Skeletal muscle tissue (tissue), 4 donors: ENCODE results near the gene ROR2. TPM values are rescaled to one million over a fixed set of nuclear protein-coding genes. Genes with fewer than 3 reads are reported as not detected.
"Not testable (repeated sequence)": the region's sequence is repeated elsewhere in the genome, so short reads cannot be mapped to it uniquely, and the experiment has no call there.

ENCODE experiments used
- H3K27ac ChIP-seq: one replicate; pipeline ENCODE4 v1.7.0; 2013; ENCODE audit warnings: mild to moderate bottlenecking, low read depth, low read length, inconsistent platforms
- H3K27me3 ChIP-seq, 3 donors: one replicate each; pipeline ENCODE4 v1.7.0; 2013; ENCODE audit warnings: low read length in 3 of 3; ENCODE audit not compliant: control insufficient read depth in 3 of 3, insufficient read depth in 3 of 3
- H3K36me3 ChIP-seq, 3 donors: one replicate each; pipeline ENCODE4 v1.7.0; 2013; ENCODE audit warnings: low read length in 3 of 3; ENCODE audit not compliant: control insufficient read depth in 3 of 3, insufficient read depth in 3 of 3
- H3K4me1 ChIP-seq, 3 donors: one replicate each; pipeline ENCODE4 v1.7.0; 2013; ENCODE audit warnings: low read length in 3 of 3, mild to moderate bottlenecking in 3 of 3; ENCODE audit not compliant: control insufficient read depth in 3 of 3, insufficient read depth in 3 of 3
- H3K4me3 ChIP-seq, 3 donors: one replicate each; pipeline ENCODE4 v1.7.0; 2013; ENCODE audit warnings: low read length in 3 of 3
- H3K9ac ChIP-seq, 3 donors: one replicate each; pipeline ENCODE4 v1.7.0; 2013; ENCODE audit warnings: low read length in 3 of 3, mild to moderate bottlenecking in 3 of 3, moderate library complexity in 2 of 3, low read depth in 1 of 3
- H3K9me3 ChIP-seq, 3 donors: one replicate each; pipeline ENCODE4 v1.7.0; 2013; ENCODE audit warnings: low read length in 3 of 3; ENCODE audit not compliant: control insufficient read depth in 3 of 3
- total RNA-seq: library from RNA; depleted of rRNA; stranded (reverse); fragments of >200 nt; gene quantifications from one replicate; pipeline ENCODE4 v1.2.3, GENCODE V29; 2014
- donor health status: Osteomylitis.

ROR2 gene
- total RNA-seq, 1 donor from 2014 or later: 4.2 TPM

DNA sequence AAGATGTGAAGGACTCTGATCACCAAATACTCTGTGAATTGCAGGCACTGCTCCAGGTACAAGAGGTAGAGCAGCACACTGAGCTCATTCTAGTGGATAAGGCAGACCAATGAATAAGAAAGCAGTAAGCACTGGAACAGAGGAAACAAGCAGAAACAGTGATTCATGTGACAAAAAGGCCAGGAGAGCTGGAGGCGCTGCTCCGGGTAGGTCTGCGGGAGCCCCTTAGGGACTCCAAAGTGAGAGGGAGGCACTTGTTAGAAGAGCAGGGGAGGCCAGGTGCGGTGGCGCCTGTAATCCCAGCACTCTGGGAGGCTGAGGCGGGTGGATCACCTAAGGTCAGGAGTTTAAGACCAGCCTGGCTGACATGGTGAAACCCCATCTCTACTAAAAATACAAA is 294.8 kb downstream of the ROR2 start:
- Histone ChIP-seq H3K4me3 (no peak overlapping the region), H3K27ac (no peak overlapping the region), H3K36me3 (no peaks in the 10 kb centered on the region), H3K4me1 (no peaks in the 10 kb centered on the region), H3K9me3 (no peaks in the 10 kb centered on the region), H3K27me3 (peaks cover 0 to 4% (median 0%) of the 10 kb centered on the region in 3 donors), H3K9ac (no peak overlapping the region)

DNA sequence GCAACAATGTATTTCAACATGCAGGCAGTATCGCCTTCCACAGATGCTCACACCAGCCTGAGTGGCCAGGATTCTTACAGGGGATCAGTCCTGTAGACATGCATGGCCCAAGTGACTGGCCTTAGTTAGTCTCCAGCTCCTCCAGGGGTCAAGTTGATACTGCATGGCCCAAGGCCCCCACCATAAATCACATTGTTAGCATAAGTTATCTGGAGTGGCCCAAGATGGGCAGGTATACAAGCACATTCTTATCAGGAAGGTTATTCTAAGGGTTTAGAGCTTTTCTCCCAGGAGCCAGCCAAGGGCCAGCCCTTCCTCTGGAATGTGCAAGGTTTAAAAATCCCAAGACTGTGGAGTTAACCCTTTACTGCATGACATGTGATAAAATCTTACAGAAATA is 295.5 kb downstream of the ROR2 start:
- no peaks in the 10 kb centered on the region for H3K36me3 ChIP-seq
- H3K4me3 ChIP-seq: no peak overlapping the region
- H3K4me1 ChIP-seq: no peaks in the 10 kb centered on the region
- no peak overlapping the region for H3K27ac ChIP-seq
- H3K27me3 ChIP-seq: peaks cover 0 to 4% (median 0%) of the 10 kb centered on the region in 3 donors
- no peaks in the 10 kb centered on the region for H3K9me3 ChIP-seq
- no peak overlapping the region for H3K9ac ChIP-seq

DNA sequence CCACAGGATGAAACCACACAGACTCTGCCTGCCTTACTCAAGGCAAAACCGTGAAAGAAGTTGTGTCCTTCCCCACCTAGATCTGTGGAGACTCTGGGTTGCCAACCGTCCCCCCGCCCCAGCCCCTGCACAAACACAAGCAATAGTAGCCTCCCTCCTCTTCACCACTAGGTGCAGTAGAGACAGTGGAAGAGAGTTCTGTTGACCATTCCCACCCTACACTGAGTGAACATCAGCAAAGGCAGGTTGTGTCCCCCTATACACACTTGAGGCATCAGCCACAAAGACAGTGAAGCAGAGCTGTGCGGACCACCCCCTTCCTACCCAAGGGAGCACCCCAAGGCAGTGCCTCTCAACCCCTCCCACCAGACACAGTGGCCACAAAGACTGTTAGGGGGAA is 302.7 kb downstream of the ROR2 start:
- Histone ChIP-seq H3K9me3 (no peaks in the 10 kb centered on the region), H3K4me1 (no peaks in the 10 kb centered on the region), H3K4me3 (no peak overlapping the region), H3K27ac (no peak overlapping the region), H3K9ac (no peak overlapping the region), H3K27me3 (peaks cover 0 to 9% (median 0%) of the 10 kb centered on the region in 3 donors), H3K36me3 (no peaks in the 10 kb centered on the region)

DNA sequence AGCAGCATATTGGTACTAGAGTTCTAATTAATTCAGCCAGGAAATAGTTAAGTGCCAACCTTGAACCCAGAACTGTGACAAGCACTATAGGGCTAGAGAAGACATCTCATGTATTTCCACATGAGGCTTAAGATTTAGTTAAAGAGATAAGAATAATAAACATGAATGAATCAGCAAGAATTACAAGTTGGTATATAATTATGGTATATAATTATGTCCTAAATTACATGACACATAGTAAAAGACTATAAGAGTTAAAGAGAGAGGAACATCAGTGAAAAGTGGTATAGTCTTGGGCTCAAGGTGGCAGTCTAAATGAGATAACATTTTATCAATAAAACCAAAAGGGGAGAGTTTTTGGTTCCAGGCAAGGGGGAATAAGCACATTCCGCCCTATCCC is 303.3 kb downstream of the ROR2 start:
- H3K9ac ChIP-seq: no peak overlapping the region
- no peaks in the 10 kb centered on the region for H3K36me3 ChIP-seq
- H3K27me3 ChIP-seq: peaks cover 0 to 9% (median 0%) of the 10 kb centered on the region in 3 donors
- peaks cover 0 to under 1% (median 0%) of the 10 kb centered on the region in 3 donors for H3K9me3 ChIP-seq
- no peak overlapping the region for H3K27ac ChIP-seq
- H3K4me1 ChIP-seq: no peaks in the 10 kb centered on the region
- H3K4me3 ChIP-seq: no peak overlapping the region

DNA sequence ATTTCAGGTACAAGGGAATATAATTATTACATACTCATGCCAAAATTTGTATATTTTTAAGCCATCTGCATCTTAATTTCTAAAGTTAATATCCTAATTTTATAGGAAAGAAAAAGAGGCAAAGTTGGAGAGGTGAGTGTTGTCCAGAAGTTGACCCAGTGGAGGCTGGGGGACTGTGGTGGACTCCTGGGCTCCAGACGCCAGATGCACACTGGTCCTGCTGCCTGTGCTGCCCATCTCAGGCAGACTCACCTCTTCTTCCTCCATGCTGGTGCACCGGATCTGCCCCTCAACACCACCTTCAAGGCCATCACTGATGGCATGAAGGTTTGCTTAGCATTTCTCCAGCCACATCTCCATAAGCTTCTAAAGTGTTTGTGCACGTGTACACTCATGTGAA is 305.6 kb downstream of the ROR2 start:
- H3K4me1 ChIP-seq: no peaks in the 10 kb centered on the region
- H3K4me3 ChIP-seq: no peak overlapping the region
- no peak overlapping the region for H3K27ac ChIP-seq
- H3K9me3 ChIP-seq: peaks cover 0 to 4% (median 0%) of the 10 kb centered on the region in 3 donors
- H3K36me3 ChIP-seq: no peaks in the 10 kb centered on the region
- H3K9ac ChIP-seq: no peak overlapping the region
- peaks cover 0 to 9% (median 0%) of the 10 kb centered on the region in 3 donors for H3K27me3 ChIP-seq

DNA sequence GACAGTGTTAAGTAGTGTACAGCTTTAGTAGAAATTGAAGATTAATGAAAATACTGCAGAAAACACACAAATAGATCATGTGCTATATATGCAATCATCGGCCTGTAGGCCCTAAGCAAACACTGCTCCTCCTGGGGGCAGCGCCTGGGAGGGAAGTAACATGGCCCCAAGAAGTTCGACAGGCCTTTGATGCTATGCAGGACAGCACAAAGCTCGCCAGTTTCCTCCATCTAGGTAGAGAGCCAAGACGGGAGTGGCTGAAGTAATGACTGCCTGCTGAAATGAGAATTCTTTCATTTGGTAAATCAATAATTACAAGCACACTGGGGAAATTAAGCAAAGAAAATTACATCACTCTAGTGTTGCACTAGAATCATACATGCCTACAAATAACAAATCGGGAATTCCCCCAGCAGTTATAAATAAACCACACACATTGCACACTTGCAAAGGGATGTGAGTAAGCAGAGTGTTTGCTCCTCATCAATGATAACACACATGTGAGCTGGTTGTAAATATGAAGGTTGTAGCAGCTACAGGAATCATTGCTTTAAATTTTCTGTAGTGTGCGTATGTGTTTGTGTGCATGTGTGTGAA is 306.4 kb downstream of the ROR2 start:
- Histone ChIP-seq H3K9me3 (peaks cover 0 to 4% (median 0%) of the 10 kb centered on the region in 3 donors), H3K9ac (no peak overlapping the region), H3K4me3 (no peak overlapping the region), H3K27me3 (peaks cover 0 to 9% (median 0%) of the 10 kb centered on the region in 3 donors), H3K36me3 (no peaks in the 10 kb centered on the region), H3K27ac (no peak overlapping the region), H3K4me1 (no peaks in the 10 kb centered on the region)

DNA sequence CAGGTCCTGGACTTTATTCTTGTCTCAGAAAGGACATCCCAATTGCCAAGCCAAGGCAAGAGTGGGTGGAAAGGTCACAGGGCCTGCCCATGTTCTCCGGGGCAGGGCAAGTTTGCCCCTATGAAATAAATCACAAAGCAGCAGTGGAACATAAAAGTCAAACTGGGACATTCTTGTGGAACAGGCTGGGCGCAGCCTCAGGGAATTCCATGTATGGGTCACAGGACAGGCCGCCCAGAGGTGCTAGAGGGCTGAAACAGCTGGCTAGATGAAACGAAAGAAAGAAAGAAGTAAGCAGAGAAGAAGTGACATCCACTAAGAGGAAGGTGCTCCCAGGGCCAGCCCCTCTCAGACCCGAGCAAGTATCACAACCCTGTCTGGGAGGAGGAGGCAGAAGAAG is 307.3 kb downstream of the ROR2 start:
- peaks cover 0 to 4% (median 0%) of the 10 kb centered on the region in 3 donors for H3K9me3 ChIP-seq
- no peak overlapping the region for H3K9ac ChIP-seq
- no peaks in the 10 kb centered on the region for H3K36me3 ChIP-seq
- peaks cover 0 to 9% (median 0%) of the 10 kb centered on the region in 3 donors for H3K27me3 ChIP-seq
- no peak overlapping the region for H3K4me3 ChIP-seq
- H3K27ac ChIP-seq: no peak overlapping the region
- no peaks in the 10 kb centered on the region for H3K4me1 ChIP-seq

DNA sequence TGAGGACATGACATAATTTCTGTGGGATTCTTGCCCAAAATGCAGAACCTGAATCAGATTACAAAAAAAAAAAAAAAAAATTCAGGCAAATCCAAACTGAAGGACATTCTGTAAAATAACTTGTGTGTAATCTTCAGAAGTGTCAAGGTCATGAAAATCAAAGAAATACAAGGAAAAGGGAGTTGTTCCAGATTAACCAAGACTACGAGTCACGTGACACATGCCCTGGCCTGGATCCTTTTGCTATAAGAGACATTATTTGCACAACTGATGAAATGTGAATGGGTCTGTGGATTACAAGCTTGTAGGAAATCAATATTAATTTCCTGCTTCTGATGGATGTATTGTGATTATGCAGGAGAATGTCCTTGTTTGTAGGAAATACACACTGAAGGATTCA is 309.6 kb downstream of the ROR2 start:
- peaks cover 0 to 4% (median 0%) of the 10 kb centered on the region in 3 donors for H3K27me3 ChIP-seq
- H3K4me1 ChIP-seq: no peaks in the 10 kb centered on the region
- no peak overlapping the region for H3K27ac ChIP-seq
- no peak overlapping the region for H3K9ac ChIP-seq
- H3K36me3 ChIP-seq: no peaks in the 10 kb centered on the region
- H3K9me3 ChIP-seq: peaks cover 0 to 4% (median 0%) of the 10 kb centered on the region in 3 donors
- H3K4me3 ChIP-seq: no peak overlapping the region

DNA sequence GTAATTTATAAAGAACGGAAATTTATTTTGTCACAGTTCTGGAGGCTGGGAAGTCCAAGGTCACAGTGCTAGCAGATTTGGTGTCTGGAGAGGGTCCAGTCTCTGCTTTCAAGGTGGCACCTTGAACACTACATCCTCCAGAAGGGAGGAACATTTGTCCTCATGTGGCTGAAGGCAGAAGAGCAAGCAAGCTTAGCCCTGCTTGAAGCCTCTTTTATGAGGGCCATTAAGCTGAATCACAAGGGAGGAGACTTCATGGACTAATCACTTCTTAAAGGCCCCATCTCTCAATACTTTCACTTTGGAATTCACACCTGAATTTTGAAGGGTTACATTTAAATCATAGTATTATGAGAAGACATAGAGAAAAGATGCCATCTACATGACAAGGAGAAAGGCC is 311.0 kb downstream of the ROR2 start:
- no peak overlapping the region for H3K27ac ChIP-seq
- peaks cover 0 to 4% (median 0%) of the 10 kb centered on the region in 3 donors for H3K9me3 ChIP-seq
- H3K36me3 ChIP-seq: no peaks in the 10 kb centered on the region
- no peaks in the 10 kb centered on the region for H3K27me3 ChIP-seq
- H3K9ac ChIP-seq: no peak overlapping the region
- H3K4me3 ChIP-seq: no peak overlapping the region
- no peaks in the 10 kb centered on the region for H3K4me1 ChIP-seq

DNA sequence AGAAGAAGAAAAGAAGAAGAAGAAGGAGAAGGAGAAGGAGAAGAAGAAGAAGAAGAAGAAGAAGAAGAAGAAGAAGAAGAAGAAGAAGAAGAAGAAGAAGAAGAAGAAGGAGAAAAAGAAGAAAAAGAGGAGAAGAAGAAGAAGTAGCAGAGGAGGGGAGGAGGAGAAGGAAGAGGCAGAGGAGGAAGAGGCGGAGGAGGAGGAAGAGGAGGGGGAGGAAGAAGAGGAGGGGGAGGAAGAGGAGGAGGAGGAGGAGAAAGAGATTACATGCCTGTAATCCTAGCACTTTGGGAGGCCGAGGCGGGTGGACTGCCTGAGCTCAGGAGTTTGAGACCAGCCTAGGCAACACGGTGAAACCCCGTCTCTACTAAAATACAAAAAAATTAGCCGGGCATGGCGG is 315.2 kb downstream of the ROR2 start:
- H3K27ac ChIP-seq, H3K9me3 ChIP-seq, H3K4me3 ChIP-seq, H3K4me1 ChIP-seq, H3K36me3 ChIP-seq, H3K27me3 ChIP-seq, H3K9ac ChIP-seq: not testable (repeated sequence)
